GM21619 (cell line): ENCODE results near the gene GBF1.
"Not testable (repeated sequence)": the region's sequence is repeated elsewhere in the genome, so short reads cannot be mapped to it uniquely, and the experiment has no call there.

Source experiments
- ATAC-seq: cut with Tn5 transposase; IDR thresholded peaks from one replicate; pipeline ENCODE4 v1.9.1; 2021; ENCODE audit not compliant: unreplicated experiment

Gene GBF1, protein sequence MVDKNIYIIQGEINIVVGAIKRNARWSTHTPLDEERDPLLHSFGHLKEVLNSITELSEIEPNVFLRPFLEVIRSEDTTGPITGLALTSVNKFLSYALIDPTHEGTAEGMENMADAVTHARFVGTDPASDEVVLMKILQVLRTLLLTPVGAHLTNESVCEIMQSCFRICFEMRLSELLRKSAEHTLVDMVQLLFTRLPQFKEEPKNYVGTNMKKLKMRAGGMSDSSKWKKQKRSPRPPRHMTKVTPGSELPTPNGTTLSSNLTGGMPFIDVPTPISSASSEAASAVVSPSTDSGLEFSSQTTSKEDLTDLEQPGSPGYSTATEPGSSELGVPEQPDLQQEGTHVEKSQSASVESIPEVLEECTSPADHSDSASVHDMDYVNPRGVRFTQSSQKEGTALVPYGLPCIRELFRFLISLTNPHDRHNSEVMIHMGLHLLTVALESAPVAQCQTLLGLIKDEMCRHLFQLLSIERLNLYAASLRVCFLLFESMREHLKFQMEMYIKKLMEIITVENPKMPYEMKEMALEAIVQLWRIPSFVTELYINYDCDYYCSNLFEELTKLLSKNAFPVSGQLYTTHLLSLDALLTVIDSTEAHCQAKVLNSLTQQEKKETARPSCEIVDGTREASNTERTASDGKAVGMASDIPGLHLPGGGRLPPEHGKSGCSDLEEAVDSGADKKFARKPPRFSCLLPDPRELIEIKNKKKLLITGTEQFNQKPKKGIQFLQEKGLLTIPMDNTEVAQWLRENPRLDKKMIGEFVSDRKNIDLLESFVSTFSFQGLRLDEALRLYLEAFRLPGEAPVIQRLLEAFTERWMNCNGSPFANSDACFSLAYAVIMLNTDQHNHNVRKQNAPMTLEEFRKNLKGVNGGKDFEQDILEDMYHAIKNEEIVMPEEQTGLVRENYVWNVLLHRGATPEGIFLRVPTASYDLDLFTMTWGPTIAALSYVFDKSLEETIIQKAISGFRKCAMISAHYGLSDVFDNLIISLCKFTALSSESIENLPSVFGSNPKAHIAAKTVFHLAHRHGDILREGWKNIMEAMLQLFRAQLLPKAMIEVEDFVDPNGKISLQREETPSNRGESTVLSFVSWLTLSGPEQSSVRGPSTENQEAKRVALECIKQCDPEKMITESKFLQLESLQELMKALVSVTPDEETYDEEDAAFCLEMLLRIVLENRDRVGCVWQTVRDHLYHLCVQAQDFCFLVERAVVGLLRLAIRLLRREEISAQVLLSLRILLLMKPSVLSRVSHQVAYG (N-terminal part only)

DNA sequence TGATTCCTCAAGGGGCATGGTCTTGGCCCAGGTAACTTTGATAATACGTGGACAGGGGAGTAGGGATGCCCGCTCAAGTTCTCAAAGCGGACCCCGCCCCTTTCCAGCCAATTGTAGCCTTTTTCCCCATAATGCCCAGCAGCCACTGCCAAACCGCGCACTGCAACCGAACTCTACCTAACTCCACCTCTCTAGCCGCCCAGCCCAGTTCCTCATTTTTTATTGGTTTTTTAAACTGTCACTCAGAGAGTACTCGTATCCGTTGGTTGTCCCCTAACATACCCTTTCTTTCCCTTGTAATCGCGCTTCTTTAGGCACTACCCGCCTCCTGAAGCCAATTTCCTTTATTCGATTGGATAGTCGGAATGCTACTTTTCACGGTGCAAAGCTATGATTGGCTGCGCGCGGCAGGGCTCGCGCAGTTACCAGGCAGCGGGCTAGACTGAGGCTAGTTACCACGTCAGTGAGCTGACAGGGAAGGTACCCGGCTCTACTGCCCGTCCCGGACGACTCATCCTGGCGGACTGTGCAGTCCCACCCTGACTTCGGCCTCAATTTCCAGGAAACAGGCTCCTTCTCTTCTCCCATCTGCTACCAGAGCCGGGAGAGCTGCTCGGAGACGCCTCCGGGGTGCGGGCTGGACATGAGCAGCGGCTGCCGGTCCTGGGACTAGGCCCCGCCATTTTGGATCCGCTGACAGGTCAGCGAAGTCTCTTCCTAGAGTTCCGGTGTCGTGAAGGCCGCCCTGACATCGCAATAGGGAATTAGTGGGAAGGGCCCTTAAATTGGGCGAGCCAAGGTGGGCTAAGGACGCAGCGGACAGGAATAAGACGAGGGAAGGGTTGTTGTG, at the start of gene GBF1:
Gene GBF1 (plus strand): TSS at position 451 of the 850 bp plus-strand sequence. CDS start 13,407 bp downstream, outside the sequence.
- peak; percentile 85 for ATAC-seq

DNA sequence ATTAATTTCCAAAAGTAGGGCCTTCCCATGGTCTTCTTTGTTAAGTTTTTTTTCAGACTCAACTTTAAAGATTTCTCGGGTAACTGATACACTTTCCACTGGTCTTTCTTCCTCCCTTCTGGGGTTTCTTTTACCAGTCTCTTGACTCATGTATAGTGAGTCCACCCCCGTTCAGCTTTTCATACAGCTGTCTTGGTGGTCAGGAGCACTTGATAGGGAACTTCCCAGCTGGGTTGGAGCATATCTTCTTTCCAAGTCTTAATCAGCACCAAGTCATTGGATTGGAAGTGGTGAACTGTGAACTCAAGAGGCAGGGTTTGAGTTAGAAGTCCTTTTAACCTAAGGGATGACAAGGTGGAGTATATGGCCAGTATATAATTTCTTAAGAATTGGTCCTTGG, 48.4 kb upstream of the GBF1 start:
- ATAC-seq = no peak

DNA sequence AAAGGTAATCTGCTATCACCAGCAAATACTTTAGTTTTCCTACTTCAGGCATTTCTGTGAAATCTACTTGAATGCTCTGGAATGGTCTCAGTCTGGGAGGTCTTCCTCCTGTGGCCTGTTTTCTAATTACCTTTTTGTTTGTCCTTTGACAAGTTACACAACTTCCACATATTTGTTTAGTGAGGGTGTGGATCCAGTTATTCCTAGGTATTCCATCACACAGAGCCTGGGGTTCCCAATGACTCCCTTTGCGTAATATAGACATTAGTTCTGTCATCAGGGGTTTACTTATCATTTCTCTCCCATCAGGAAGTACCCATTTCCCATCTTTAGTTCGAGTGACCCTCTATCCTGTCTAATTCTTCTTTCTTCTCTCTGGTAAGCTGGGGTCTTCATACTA, 47.3 kb upstream of the GBF1 start:
- no peak for ATAC-seq

DNA sequence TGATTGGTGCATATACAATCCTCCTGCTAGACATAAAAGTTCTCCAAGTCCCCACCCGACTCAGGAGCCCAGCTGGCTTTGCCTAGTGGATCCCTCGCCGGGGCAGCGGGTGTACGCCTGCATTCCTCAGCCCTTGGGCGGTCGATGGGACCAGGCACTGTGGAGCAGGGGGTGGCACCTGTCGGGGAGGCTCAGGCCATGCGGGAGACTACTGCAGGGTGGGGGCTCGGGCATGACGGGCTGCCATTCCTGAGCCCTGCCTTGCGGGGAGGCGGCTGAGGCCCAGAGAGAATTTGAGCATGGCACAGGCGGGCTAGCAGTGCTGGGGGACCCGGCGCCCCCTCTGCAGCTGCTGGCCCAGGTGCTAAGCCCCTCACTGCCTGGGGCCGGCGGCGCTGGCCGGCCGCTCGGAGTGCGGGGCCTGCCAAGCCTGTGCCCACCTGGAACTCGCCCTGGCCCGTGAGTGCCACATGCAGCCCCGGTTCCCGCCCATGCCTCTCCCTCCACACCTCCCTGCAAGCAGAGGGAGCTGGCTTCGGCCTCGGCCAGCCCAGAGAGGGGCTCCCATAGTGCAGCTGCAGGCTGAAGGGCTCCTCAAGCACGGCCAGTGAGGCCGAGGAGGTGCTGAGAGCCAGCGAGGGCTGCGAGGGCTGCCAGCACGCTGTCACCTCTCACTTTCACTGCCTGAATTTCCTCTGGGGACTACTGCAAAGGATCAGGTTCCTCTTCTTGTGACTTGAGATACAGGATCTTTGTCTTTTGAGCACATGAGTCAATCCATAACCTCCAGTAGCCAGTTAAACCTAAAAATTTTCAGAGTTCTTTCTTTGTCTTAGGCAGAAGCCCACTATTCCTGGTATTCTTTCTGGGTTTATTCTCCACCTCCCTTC, 44.3 kb upstream of the GBF1 start:
- no peak for ATAC-seq

DNA sequence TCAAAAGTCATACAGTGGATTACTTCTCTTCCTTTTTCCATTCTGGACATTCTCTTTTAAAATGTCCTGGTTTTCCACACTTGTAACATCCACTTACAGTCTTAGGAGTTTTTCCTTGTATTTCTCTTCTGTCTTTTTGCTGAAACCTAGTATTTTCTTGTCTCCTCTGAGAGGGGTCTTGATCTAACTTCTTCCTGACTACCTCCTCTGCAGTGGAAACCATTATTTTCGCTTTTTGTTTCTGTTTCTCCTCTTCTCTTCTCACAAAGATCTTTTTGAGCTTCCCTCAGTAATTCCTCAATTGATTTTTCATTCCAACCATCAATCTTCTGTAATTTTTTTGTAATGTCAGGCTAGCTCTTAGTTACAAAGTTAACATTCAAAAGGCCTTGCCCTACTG, 42.9 kb upstream of the GBF1 start:
- no peak for ATAC-seq

DNA sequence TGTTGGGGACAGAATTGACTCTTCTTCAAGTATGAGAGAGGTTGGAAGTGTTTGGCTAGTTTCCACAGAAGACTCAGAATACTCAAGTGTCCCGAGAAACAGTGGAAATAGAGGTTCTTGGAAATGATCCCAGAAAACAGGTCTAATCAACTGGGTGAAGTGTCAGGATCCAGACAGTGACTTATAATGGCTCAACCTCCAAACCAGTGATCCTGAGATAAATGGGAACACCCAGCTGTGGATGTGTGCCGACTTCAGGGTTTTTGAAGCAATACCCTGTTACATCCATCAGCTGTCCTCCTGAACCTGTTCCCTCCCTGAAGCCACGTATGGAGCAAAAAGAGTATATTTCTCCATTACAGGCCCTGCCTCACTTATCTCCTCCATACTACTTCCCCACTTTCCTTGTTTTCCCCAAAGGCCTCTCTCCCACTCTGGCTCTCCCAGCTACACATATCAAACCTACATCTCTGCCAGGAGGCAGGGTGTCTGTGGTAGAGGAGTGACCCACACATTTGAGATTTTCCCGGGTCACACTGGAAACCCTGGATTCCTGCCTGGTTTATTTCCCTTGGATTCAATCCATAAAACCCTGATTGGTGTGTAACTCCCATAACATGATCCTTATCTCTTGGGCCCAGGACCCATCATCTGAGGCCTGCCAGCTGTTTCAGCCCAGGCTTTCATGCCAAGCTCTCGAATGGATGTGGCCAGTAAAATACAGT, 36.9 kb upstream of the GBF1 start:
- no peak for ATAC-seq

DNA sequence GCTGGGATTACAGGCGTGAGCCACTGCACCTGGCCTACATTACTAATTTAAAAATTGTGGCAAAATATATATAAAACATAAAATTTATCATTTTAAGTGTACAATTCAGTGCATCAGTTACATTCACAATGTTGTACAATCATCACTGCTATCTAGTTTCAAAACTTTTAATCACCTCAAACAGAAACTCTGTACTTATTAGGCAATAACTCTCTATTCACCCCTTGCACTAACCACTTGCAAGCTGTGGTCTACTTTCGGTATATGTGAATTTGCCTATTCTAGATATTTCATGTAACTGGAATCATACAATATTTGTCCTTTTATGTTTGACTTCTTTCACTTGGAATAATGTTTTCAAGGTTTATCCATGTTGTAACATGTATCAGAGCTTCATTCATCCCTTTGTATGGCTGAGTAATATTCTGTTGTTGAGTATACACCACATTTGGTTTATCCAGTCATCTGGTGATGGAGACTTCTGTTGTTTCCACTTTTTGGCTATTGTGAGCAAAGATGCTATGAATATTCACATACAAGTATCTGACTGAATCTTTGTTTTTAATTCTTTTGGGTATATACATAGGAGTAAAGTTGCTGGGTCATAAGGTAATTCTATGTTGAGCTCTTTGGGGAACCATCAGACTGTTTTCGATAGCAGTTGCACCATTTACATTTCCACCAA, 33.6 kb upstream of the GBF1 start:
- no peak for ATAC-seq

DNA sequence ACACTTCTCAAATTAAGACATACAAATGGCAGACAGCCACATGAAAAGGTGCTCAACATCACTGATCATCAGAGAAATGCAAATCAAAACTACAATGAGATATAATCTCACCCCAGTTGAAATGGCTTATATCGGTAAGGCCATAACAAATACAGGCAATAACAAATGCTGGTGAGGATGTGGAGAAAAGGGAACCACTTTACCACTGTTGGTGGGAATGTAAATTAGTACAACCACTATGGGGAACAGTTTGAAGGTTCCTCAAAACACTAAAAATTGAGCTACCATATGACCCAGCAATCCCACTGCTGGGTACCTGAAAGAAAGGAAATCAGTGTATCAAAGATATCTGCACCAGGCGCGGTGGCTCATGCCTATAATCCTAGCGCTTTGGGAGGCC, 31.7 kb upstream of the GBF1 start:
- ATAC-seq = not testable (repeated sequence)

DNA sequence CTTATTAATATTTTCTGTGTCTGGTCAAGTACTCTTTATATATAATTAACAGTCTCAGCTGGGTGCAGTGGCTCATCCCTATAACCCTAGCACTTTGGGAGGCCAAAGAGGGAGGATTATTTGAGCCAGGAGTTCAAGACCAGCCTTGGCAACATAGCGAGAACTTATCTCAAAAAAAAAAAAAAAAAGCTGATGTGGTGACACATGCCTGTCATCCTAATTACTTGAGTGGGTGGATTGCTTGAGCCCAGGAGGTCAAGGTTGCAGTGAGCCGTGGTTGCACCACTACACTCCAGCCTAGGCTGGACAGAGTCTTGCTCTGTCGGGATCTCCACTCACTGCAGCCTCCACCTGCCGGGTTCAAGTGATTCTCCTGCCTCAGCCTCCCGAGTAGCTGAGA, 26.0 kb upstream of the GBF1 start:
- no peak for ATAC-seq

DNA sequence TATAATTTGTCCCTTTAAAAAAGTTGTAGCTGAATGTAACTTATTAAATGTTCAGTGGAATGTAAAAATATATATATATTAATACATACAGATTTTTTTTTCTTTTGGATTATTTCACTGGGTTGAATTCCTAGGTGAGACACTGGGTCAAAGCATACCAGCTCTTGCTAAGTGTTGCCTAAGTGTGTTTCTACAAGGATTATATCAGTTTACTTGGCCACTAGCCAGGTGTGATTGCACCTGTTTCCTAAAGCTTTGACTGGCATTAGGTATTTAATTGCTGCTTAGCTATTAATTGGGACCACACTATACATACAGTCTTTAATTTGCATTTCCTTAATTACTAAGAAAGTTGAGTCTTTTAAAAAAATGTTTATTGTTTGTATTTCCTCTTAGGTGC, 24.7 kb upstream of the GBF1 start:
- ATAC-seq = no peak

DNA sequence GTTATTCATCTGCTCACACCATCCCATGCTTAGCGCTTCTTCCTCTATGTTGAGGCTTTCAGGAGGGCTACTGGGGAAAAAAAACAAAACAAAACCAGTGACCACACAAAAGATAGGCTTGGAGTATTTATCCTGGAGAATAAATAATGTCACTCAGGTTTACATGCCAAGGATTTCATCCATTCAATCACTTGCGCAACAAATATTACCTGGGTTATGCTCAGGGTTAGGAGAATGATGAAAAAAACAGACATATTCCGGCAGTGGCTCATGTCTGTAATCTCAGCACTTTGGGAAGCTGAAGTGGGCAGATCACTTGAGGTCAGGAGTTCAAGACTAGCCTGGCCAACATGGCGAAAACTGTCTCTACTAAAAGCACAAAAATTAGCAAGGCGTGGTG, 22.5 kb upstream of the GBF1 start:
- ATAC-seq = no peak

DNA sequence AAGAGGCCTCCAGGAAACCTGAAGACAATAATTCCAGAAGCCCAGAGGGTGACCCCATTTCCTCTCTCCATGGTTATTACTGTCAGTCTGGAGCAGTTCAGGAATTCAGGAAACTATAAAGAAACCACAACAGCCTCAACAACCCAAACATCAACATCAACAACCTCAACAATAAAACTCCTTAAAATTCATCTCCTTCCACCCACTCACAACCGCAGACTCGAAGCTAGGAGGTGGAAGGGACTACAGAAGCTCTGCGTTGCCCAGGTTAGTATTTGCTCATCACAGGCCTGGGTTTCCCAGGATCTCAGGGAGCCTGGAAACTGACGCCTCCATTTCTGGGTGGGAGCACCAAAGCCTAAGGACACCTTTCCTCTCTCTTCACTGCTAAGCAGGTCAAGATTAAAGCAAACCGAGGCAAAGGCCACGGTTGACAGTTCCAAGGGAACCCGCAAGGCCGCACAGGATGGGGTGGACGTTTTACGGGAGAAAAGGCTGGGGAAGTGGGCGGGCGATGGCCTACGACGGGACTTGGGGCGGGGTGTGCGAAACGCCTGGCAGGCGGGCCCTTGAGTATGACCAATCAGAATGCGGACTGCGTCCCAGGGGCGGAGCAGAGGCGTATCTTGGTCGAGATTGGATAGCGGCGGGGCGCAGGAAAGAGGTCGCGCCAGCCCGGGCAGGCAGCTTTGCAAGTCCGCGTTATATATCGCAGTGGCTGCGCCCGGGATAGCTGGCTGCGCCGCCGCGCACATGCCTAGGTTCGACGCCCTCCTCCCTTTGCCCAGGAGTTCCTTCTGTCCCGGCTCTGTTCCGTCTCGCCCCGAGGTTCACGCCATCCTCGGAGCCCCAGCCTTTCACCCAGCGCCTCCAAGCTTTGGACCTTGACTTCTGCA, 19.4 kb upstream of the GBF1 start, which contains the start of gene ELOVL3:
Gene ELOVL3 (plus strand): TSS at position 654 of the 896 bp plus-strand sequence. CDS start 250 bp downstream, outside the sequence.
- ATAC-seq = peak; percentile 93

DNA sequence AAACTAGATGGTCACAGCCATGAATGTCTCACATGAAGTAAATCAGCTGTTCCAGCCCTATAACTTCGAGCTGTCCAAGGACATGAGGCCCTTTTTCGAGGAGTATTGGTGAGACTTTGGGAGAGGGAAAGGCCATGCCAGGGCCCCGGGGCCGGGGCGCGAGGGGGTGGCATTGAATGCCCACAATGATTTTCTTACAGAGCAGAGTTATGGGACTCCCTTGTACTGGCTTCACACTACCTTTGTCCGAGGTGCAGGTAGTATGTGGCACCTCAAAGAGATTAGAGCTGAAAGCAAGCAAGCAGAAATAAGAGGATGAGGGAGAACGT, 18.8 kb upstream of the GBF1 start:
- no peak for ATAC-seq

DNA sequence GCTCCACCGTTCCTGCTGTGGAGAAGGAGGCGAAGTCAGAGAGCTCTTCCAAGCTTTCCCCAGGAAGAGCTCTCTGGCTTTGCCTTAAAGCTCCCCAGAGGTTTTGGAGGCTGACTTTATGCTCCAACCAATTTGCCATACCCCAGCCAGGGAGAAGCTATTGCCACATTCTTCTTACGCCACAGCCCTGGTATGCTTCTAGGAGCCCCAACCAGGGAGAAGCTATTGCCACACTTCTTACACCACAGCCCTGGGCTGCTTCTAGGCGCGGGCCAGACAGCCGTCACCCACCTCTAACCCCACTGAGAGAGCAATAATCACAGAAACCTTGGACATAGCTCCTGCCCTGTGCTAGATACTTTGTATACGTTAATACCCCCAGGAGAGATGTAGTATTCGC, 18.3 kb upstream of the GBF1 start:
- no peak for ATAC-seq

DNA sequence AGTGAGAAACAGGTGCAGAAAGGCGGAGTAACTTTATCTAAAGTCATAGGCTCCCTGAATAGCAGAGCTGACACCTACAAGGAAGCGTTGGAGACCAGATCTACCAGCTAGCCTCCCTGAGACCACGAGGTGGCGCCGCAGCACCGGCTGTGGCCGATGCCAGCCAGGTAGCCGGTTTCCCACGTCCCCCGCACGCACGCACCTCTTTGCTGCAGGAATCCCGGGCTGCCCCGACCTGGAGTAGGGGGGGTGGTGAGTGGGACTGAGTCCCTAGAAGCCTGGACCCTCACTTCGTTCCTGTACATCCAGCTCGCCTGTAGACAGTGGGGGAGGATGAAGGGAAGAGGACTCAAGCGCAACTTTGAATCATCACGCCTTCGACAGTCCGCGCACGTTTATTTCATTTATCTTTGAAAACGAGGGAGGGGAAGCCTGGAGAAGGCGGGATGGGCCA, 15.5 kb upstream of the GBF1 start:
- no peak for ATAC-seq

DNA sequence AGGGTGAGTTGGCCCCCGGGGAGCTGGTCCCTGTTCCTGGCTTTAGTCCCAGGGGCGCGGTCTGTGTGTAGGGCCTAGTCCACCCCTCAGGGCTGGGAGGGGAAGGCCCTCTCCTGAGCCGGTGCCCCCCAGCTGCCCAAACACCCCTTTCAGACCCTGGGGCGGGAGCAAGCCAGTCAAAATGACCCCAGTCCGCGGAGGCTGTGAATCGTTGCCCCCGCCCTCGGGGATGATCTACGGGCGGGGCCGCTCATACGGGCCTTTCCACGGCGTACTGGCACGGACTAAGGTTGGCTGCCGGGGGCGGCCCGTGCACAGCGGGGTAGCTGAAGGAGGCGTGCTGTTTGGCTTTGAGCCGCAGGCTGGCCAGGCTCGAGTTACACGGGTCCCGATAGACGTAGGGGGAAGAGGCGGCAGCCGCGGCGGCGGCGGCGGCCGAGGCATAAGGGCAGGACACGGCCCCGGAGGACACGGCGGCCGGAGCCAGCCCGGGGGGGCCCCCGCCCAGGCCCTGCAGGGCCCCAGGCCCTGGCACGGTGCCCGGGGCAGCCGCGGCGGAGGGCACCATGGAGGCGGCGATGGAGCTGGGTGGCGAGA, 15.0 kb upstream of the GBF1 start:
- ATAC-seq = no peak
